ENCODE measurements around the gene GRHL3. TPM values are rescaled to one million over a fixed set of nuclear protein-coding genes. Genes with fewer than 3 reads are reported as not detected.

The GRHL3 gene
- total RNA-seq, 1 donor from 2014 or later, result 0.80 TPM

DNA sequence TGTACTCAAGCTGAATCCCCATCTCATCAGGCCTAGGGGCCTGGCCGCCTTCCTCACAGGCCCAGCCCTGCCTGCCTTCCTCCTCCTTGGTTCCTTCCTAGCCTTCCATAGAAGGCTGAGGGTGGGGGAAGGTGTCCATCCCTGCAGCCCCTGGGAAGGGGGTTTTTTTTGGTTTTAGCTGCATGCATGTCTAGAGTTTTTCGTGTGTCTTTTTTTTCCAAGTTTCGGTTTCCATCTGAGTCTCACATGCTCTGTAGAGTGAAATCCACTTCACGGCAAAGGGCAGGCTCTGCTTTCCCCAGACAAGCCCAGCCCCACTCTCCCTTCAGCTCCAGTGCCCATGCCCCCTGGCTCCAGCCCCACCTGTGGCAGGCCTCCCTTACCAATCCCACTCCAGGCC, 32.1 kb downstream of the GRHL3 start:
- Histone ChIP-seq H3K4me1 (no peaks in the 10 kb centered on the region), H3K27me3 (ENCODE audit: low read depth) (no peaks in the 10 kb centered on the region), H3K36me3 (no peaks in the 10 kb centered on the region), H3K9me3 (no peaks in the 10 kb centered on the region), H3K4me3 (no peak overlapping the region), H3K27ac (no peak overlapping the region)
- no peak for ATAC-seq
- intact Hi-C loops (cut with DNase I), result no loop called here
- TF ChIP-seq, protein P1, sequence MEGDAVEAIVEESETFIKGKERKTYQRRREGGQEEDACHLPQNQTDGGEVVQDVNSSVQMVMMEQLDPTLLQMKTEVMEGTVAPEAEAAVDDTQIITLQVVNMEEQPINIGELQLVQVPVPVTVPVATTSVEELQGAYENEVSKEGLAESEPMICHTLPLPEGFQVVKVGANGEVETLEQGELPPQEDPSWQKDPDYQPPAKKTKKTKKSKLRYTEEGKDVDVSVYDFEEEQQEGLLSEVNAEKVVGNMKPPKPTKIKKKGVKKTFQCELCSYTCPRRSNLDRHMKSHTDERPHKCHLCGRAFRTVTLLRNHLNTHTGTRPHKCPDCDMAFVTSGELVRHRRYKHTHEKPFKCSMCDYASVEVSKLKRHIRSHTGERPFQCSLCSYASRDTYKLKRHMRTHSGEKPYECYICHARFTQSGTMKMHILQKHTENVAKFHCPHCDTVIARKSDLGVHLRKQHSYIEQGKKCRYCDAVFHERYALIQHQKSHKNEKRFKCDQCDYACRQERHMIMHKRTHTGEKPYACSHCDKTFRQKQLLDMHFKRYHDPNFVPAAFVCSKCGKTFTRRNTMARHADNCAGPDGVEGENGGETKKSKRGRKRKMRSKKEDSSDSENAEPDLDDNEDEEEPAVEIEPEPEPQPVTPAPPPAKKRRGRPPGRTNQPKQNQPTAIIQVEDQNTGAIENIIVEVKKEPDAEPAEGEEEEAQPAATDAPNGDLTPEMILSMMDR (IDR thresholded peaks at IDR 0.05), result no peak
- DNase-seq, result no peak

DNA sequence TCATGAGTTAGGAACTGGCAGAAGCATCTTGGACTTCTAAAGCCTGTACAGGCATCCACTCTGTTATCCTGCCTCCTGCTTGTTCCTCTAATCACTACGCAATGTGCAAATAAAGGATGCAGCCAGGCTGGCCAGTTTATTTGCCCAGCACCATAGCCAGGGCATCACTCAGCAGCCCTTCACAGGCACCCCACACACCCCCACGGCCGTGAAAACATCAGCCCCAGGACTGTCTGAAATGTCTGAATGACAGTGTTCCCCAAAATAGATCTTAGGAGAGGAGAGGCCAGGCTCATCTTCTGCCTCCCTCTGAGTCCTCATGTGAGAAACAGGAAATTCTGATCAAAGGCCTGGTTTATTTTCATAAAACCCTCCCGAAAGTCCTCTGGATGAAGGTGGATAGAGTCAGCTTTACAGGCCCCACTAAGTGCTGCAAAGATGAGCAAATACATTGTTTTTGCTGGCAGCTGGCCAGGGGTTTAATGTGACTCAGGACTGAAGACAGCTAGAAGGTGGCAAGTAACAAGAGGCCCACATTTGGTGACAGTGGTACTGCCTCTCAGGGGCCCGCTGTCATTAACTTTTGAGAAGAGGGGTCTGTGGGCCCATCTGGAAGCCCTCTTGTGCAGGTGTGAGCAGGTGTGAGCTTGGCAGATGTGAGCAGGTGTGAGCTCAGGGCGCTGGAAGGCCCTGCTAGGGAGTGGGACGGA, 32.9 kb downstream of the GRHL3 start:
- Histone ChIP-seq H3K4me1 (no peaks in the 10 kb centered on the region), H3K27me3 (ENCODE audit: low read depth) (no peaks in the 10 kb centered on the region), H3K36me3 (peaks cover 6% of the 10 kb centered on the region), H3K9me3 (no peaks in the 10 kb centered on the region), H3K4me3 (no peak overlapping the region), H3K27ac (no peak overlapping the region)
- TF ChIP-seq, protein P1 (IDR thresholded peaks at IDR 0.05), result no peak
- DNase-seq, result no peak
- intact Hi-C loops (cut with DNase I), result no loop called here
- ATAC-seq, result no peak

DNA sequence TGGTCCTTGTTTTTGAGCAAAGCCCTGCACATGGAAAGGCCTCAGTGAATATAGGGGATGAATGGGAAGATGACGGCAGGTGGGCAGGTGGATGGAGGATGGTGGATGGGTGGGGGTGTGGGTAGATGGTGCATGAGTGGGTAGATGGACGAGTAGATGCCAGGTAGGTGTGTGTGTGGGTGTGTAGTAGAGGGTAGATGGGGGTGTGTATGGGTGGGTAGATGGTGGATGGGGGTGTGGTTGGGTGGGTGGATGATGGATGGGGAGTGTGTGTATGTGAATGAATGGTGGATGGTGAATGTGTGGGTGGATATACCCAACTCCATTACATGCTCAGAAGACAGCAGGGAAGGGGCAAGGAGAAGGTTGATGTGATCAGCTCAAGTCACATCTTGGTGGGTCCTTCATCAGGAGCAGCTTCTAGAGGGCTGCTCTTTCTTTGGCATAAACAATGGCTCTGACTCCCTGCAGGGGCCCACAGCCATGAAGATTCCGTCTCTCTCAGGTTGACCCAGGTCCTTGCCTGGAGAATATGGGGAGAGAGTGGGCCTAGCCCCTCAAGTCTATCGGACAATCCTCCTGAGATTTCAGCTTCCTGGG, 34.2 kb downstream of the GRHL3 start:
- ATAC-seq (no peak), DNase-seq (no peak)
- Histone ChIP-seq H3K27me3 (ENCODE audit: low read depth) (no peaks in the 10 kb centered on the region), H3K9me3 (no peaks in the 10 kb centered on the region), H3K27ac (no peak overlapping the region), H3K4me3 (no peak overlapping the region), H3K4me1 (no peaks in the 10 kb centered on the region), H3K36me3 (peaks cover 15% of the 10 kb centered on the region)
- TF ChIP-seq, protein P1 (IDR thresholded peaks at IDR 0.05), result no peak
- intact Hi-C loops (cut with DNase I), result no loop called here

DNA sequence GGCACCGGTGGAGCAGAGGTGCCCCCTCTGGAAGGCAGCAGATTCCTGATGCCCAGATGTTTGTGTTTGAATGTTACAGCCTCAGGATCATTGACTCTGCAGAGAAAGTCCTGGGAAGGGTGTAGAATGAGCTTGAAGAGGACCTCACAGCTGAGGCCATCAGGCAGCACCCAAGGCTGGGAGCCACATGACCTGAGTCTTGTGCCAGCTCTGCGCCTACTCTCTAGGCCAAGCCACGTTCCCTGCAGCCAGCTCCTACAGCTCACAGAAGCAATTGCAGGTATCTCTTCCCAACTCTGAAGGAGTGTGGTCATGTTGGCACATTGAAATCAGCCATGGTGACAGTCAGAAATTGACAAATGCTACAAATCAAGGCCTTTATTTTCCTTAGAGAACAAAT, 36.3 kb downstream of the GRHL3 start:
- Histone ChIP-seq H3K9me3 (no peaks in the 10 kb centered on the region), H3K4me1 (no peaks in the 10 kb centered on the region), H3K4me3 (no peak overlapping the region), H3K27me3 (ENCODE audit: low read depth) (no peaks in the 10 kb centered on the region), H3K36me3 (peaks cover 24% of the 10 kb centered on the region), H3K27ac (no peak overlapping the region)
- TF ChIP-seq, protein P1 (IDR thresholded peaks at IDR 0.05), result no peak
- DNase-seq (no peak), ATAC-seq (no peak)
- intact Hi-C loops (cut with DNase I), result no loop called here

DNA sequence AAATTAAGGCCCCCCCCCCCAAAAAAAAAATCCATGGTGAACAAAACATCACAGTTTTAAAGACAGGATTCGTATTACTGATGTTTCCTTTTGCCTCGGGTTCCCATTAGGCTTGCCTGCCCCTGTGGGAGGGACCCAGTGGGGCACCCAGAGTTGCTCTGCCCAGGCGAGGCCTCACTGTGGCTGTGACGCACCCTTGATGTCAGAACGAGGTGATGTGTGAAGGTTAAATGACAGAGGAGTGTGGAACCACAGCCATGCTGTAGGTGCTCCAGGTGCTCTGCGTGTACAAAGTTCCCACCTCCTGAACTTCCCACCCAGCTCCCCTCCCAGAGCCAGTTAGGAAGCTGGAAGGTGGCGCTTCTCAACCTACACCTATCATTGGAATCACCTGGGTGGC, 37.9 kb downstream of the GRHL3 start:
- peaks cover 26% of the 10 kb centered on the region for H3K36me3 ChIP-seq
- no peaks in the 10 kb centered on the region for H3K27me3 ChIP-seq (ENCODE audit: low read depth)
- intact Hi-C loops (cut with DNase I), result no loop called here
- TF ChIP-seq, protein P1 (IDR thresholded peaks at IDR 0.05), result no peak
- no peak overlapping the region for H3K4me3 ChIP-seq
- ATAC-seq (no peak), DNase-seq (no peak)
- H3K4me1 ChIP-seq, result no peaks in the 10 kb centered on the region
- H3K9me3 ChIP-seq, result no peaks in the 10 kb centered on the region
- no peak overlapping the region for H3K27ac ChIP-seq

Data from lower lobe of right lung (tissue), 2 donors.